Memory B cell (primary cell): Measurements from ENCODE around the gene SMIM41.

Source experiments
- ATAC-seq: fragments of 150-1000 bp; cut with Tn5 transposase; 2 replicates; pipeline ENCODE4 v1.10.0; 2021; ENCODE audit warnings: low read depth, mild to moderate bottlenecking, moderate library complexity
- DNase-seq, 2 donors: peaks; one replicate each; pipeline ENCODE4 v3.0.0; 2022; ENCODE audit warnings: low spot score in 2 of 2
- H3K27ac Mint-ChIP-seq: one replicate; pipeline ENCODE4 v1.8.0; 2022; ENCODE audit warnings: mild to moderate bottlenecking, moderate library complexity, mixed read lengths
- H3K27me3 Mint-ChIP-seq: one replicate; pipeline ENCODE4 v1.8.0; 2022; ENCODE audit warnings: mixed read lengths
- H3K36me3 Mint-ChIP-seq: one replicate; pipeline ENCODE4 v1.8.0; 2022; ENCODE audit warnings: mild to moderate bottlenecking, mixed read lengths
- H3K4me1 Mint-ChIP-seq: one replicate; pipeline ENCODE4 v1.8.0; 2022; ENCODE audit warnings: mixed read lengths
- H3K4me3 Mint-ChIP-seq: one replicate; pipeline ENCODE4 v1.8.0; 2022; ENCODE audit warnings: mild to moderate bottlenecking, moderate library complexity, mixed read lengths
- H3K9me3 Mint-ChIP-seq: one replicate; pipeline ENCODE4 v1.8.0; 2022; ENCODE audit warnings: mixed read lengths

The SMIM41 gene

GRCh38 chr12:52146089-52146821 is 66.8 kb downstream of the SMIM41 start:
- Mint-ChIP-seq H3K36me3 (no peaks in the 10 kb centered on the region), H3K9me3 (no peaks in the 10 kb centered on the region), H3K4me1 (no peaks in the 10 kb centered on the region), H3K27me3 (peaks cover 13% of the 10 kb centered on the region), H3K27ac (no peak overlapping the region), H3K4me3 (no peak overlapping the region)
- ATAC-seq: no peak
- no peak for DNase-seq

- peaks cover 5% of the 10 kb centered on the region for H3K4me1 Mint-ChIP-seq
- ATAC-seq (no peak), DNase-seq (no peak)
- peaks cover 18% of the 10 kb centered on the region for H3K27me3 Mint-ChIP-seq
- H3K4me3 Mint-ChIP-seq: no peak overlapping the region
- H3K27ac Mint-ChIP-seq: no peak overlapping the region
- H3K36me3 Mint-ChIP-seq: no peaks in the 10 kb centered on the region
- no peaks in the 10 kb centered on the region for H3K9me3 Mint-ChIP-seq
Observed at GRCh38 chr12:52146822-52147366, 67.4 kb downstream of the SMIM41 start.

- Mint-ChIP-seq H3K27me3 (peaks cover 16% of the 10 kb centered on the region), H3K4me3 (no peak overlapping the region), H3K36me3 (no peaks in the 10 kb centered on the region), H3K27ac (no peak overlapping the region), H3K9me3 (no peaks in the 10 kb centered on the region), H3K4me1 (peaks cover 6% of the 10 kb centered on the region)
- no peak for ATAC-seq
- no peak for DNase-seq
Observed at GRCh38 chr12:52147367-52147963, 68.0 kb downstream of the SMIM41 start.

- no peak overlapping the region for H3K4me3 Mint-ChIP-seq
- peaks cover 18% of the 10 kb centered on the region for H3K27me3 Mint-ChIP-seq
- ATAC-seq (no peak), DNase-seq (no peak)
- H3K36me3 Mint-ChIP-seq: no peaks in the 10 kb centered on the region
- no peaks in the 10 kb centered on the region for H3K9me3 Mint-ChIP-seq
- peaks cover 6% of the 10 kb centered on the region for H3K4me1 Mint-ChIP-seq
- no peak overlapping the region for H3K27ac Mint-ChIP-seq
Observed at GRCh38 chr12:52147964-52148463, 68.5 kb downstream of the SMIM41 start.

GRCh38 chr12:52148464-52149181 is 69.1 kb downstream of the SMIM41 start:
- no peak overlapping the region for H3K4me3 Mint-ChIP-seq
- DNase-seq (no peak), ATAC-seq (no peak)
- H3K4me1 Mint-ChIP-seq: peaks cover 6% of the 10 kb centered on the region
- no peak overlapping the region for H3K27ac Mint-ChIP-seq
- H3K9me3 Mint-ChIP-seq: no peaks in the 10 kb centered on the region
- H3K27me3 Mint-ChIP-seq: peaks cover 18% of the 10 kb centered on the region
- H3K36me3 Mint-ChIP-seq: no peaks in the 10 kb centered on the region

- no peak for ATAC-seq
- no peak overlapping the region for H3K4me3 Mint-ChIP-seq
- H3K36me3 Mint-ChIP-seq: no peaks in the 10 kb centered on the region
- H3K9me3 Mint-ChIP-seq: no peaks in the 10 kb centered on the region
- H3K27ac Mint-ChIP-seq: no peak overlapping the region
- peaks cover 15% of the 10 kb centered on the region for H3K27me3 Mint-ChIP-seq
- H3K4me1 Mint-ChIP-seq: peaks cover 6% of the 10 kb centered on the region
- no peak for DNase-seq
Observed at GRCh38 chr12:52149182-52149641, 69.7 kb downstream of the SMIM41 start.

GRCh38 chr12:52149651-52150241 is 70.2 kb downstream of the SMIM41 start:
- Mint-ChIP-seq H3K27ac (no peak overlapping the region), H3K27me3 (peaks cover 15% of the 10 kb centered on the region), H3K36me3 (no peaks in the 10 kb centered on the region), H3K4me1 (peaks cover 6% of the 10 kb centered on the region), H3K4me3 (no peak overlapping the region), H3K9me3 (no peaks in the 10 kb centered on the region)
- no peak for ATAC-seq
- no peak for DNase-seq

GRCh38 chr12:52151153-52151836 is 71.8 kb downstream of the SMIM41 start:
- ATAC-seq (no peak), DNase-seq (no peak)
- peak overlapping the region; percentile 40 for H3K4me3 Mint-ChIP-seq
- H3K27me3 Mint-ChIP-seq: peaks cover 13% of the 10 kb centered on the region
- peaks cover 12% of the 10 kb centered on the region for H3K4me1 Mint-ChIP-seq
- no peaks in the 10 kb centered on the region for H3K36me3 Mint-ChIP-seq
- no peaks in the 10 kb centered on the region for H3K9me3 Mint-ChIP-seq
- no peak overlapping the region for H3K27ac Mint-ChIP-seq

- no peaks in the 10 kb centered on the region for H3K9me3 Mint-ChIP-seq
- peak; percentile 77 for ATAC-seq
- H3K27me3 Mint-ChIP-seq: peaks cover 15% of the 10 kb centered on the region
- peak overlapping the region; percentile 40 for H3K4me3 Mint-ChIP-seq
- peaks cover 14% of the 10 kb centered on the region for H3K4me1 Mint-ChIP-seq
- DNase-seq: peak; percentile 52 to 74
- H3K27ac Mint-ChIP-seq: no peak overlapping the region
- H3K36me3 Mint-ChIP-seq: no peaks in the 10 kb centered on the region
Observed at GRCh38 chr12:52151837-52152783, 72.6 kb downstream of the SMIM41 start.

GRCh38 chr12:52152905-52153317 is 73.4 kb downstream of the SMIM41 start:
- ATAC-seq (no peak), DNase-seq (no peak)
- H3K27me3 Mint-ChIP-seq: peaks cover 15% of the 10 kb centered on the region
- no peak overlapping the region for H3K27ac Mint-ChIP-seq
- no peak overlapping the region for H3K4me3 Mint-ChIP-seq
- H3K4me1 Mint-ChIP-seq: peaks cover 14% of the 10 kb centered on the region
- H3K9me3 Mint-ChIP-seq: no peaks in the 10 kb centered on the region
- no peaks in the 10 kb centered on the region for H3K36me3 Mint-ChIP-seq

GRCh38 chr12:52155048-52155868 is 75.8 kb downstream of the SMIM41 start:
- H3K36me3 Mint-ChIP-seq: peaks cover 3% of the 10 kb centered on the region
- H3K4me3 Mint-ChIP-seq: no peak overlapping the region
- ATAC-seq (peak; percentile 55), DNase-seq (no peak)
- no peak overlapping the region for H3K27ac Mint-ChIP-seq
- peaks cover 14% of the 10 kb centered on the region for H3K4me1 Mint-ChIP-seq
- H3K27me3 Mint-ChIP-seq: peaks cover 13% of the 10 kb centered on the region
- peaks cover 4% of the 10 kb centered on the region for H3K9me3 Mint-ChIP-seq

- Mint-ChIP-seq H3K9me3 (peaks cover 4% of the 10 kb centered on the region), H3K36me3 (peaks cover 3% of the 10 kb centered on the region), H3K4me3 (no peak overlapping the region), H3K27ac (no peak overlapping the region), H3K27me3 (peaks cover 12% of the 10 kb centered on the region), H3K4me1 (peaks cover 14% of the 10 kb centered on the region)
- ATAC-seq: no peak
- no peak for DNase-seq
Observed at GRCh38 chr12:52156311-52156710, 76.8 kb downstream of the SMIM41 start.
